Common myeloid progenitor, CD34-positive (primary cell): ENCODE measurements around the gene CENPN.

Source experiments
- CTCF ChIA-PET: fragments of 350-600 bp; sonication (Branson Sonifier 250); formaldehyde crosslinking; loops from one replicate; lab custom pipeline; 2021; ENCODE audit warnings: antibody characterized with exemption; lab: Charles Lee
- POLR2A ChIA-PET: fragments of 350-600 bp; sonication (Branson Sonifier 250); formaldehyde crosslinking; loops from one replicate; lab custom pipeline; 2021; ENCODE audit warnings: antibody characterized with exemption; lab: Charles Lee
- DNase-seq, 3 donors: peaks; one replicate each; pipeline versions ENCODE4 v3.0.0 to v3.0.0-alpha.2; 2013
- H3K27ac ChIP-seq, 2 experiments: 1 replicate in 1 of 2; 2 replicates in 1 of 2; pipeline ENCODE4 v1.7.0; 2013; ENCODE audit warnings: inconsistent platforms in 2 of 2, low read length in 2 of 2, mild to moderate bottlenecking in 2 of 2, low read depth in 1 of 2, moderate library complexity in 1 of 2; ENCODE audit not compliant: severe bottlenecking in 2 of 2, insufficient read depth in 1 of 2, poor library complexity in 1 of 2
- H3K27me3 ChIP-seq, 5 experiments: replicated peaks in 2 of 5; 1 replicate in 3 of 5; 2 replicates in 2 of 5; pipeline versions ENCODE4 v1.6.1 to v1.7.0; 2013; ENCODE audit warnings: low read length in 4 of 5, mild to moderate bottlenecking in 2 of 5, moderate library complexity in 2 of 5, inconsistent platforms in 1 of 5; ENCODE audit not compliant: insufficient read depth in 5 of 5, control insufficient read depth in 4 of 5
- H3K36me3 ChIP-seq, 4 experiments: 1 replicate in 2 of 4; 2 replicates in 2 of 4; pipeline versions ENCODE4 v1.6.1 to v1.7.0; 2013; ENCODE audit warnings: low read length in 3 of 4, control low read depth in 1 of 4, mild to moderate bottlenecking in 1 of 4; ENCODE audit not compliant: control insufficient read depth in 4 of 4, insufficient read depth in 4 of 4
- H3K4me1 ChIP-seq, 4 experiments: 1 replicate in 3 of 4; 2 replicates in 1 of 4; pipeline versions ENCODE4 v1.6.1 to v1.7.1; 2013; ENCODE audit warnings: low read length in 3 of 4, mild to moderate bottlenecking in 3 of 4, control low read depth in 1 of 4, inconsistent platforms in 1 of 4, moderate library complexity in 1 of 4; ENCODE audit not compliant: control insufficient read depth in 4 of 4, insufficient read depth in 4 of 4; ENCODE audit errors: control extremely low read depth in 1 of 4
- H3K4me3 ChIP-seq, 7 experiments: 1 replicate in 4 of 7; 2 replicates in 3 of 7; pipeline versions ENCODE4 v1.5.1 to v1.7.0; 2013; ENCODE audit warnings: mild to moderate bottlenecking in 7 of 7, low read length in 6 of 7, moderate library complexity in 6 of 7, inconsistent platforms in 2 of 7, low read depth in 2 of 7, control low read depth in 1 of 7; ENCODE audit not compliant: insufficient read depth in 4 of 7, control insufficient read depth in 1 of 7; ENCODE audit errors: extremely low read depth in 1 of 7
- H3K9me3 ChIP-seq, 5 experiments: 1 replicate in 4 of 5; 2 replicates in 1 of 5; pipeline versions ENCODE4 v1.6.1 to v1.7.1; 2013; ENCODE audit warnings: low read length in 4 of 5, mild to moderate bottlenecking in 2 of 5, inconsistent platforms in 1 of 5, low read depth in 1 of 5, moderate library complexity in 1 of 5; ENCODE audit not compliant: control insufficient read depth in 4 of 5, insufficient read depth in 2 of 5; ENCODE audit errors: control extremely low read depth in 1 of 5
- WGBS: methylation state at CpG from one replicate; pipeline ENCODE4 v1.1.5; 2013; ENCODE audit not compliant: insufficient coverage; 5-methylcytosine and 5-hydroxymethylcytosine counted together

CENPN gene

DNA sequence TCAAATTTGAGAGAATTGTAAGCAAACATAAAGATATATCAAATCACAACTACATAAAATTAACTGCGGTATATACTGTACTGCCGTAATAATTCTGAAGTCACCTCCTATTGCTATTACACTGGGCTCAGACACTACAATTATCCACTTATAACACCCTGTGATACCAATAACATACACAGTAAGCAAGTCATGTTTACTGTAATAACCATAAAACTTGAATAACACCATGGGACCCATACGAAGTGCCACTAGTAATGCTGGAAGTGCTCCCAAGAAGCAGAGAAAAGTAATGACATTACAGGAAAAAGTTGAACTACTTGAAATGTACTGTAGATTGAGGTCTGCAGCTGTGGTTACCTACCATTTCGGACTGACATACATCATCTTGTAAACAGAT is 24.4 kb upstream of the CENPN start:
- ChIA-PET POLR2A (no interaction called here), CTCF (interaction anchor here (1.4 kb wide), 1 partner anchor 19 kb away, joined by 4 read pairs; no protein-coding TSS in a partner anchor)
- Histone ChIP-seq H3K4me3 (no peak overlapping the region), H3K36me3 (peaks cover 2 to 17% (median 13%) of the 10 kb centered on the region in 4 experiments), H3K4me1 (peaks cover 0 to 8% (median 5%) of the 10 kb centered on the region in 4 experiments), H3K9me3 (no peaks in the 10 kb centered on the region), H3K27ac (no peak overlapping the region), H3K27me3 (no peaks in the 10 kb centered on the region)
- DNase-seq, result no peak
- WGBS, result 67% methylated on average over 3 of the region's 4 CpGs

DNA sequence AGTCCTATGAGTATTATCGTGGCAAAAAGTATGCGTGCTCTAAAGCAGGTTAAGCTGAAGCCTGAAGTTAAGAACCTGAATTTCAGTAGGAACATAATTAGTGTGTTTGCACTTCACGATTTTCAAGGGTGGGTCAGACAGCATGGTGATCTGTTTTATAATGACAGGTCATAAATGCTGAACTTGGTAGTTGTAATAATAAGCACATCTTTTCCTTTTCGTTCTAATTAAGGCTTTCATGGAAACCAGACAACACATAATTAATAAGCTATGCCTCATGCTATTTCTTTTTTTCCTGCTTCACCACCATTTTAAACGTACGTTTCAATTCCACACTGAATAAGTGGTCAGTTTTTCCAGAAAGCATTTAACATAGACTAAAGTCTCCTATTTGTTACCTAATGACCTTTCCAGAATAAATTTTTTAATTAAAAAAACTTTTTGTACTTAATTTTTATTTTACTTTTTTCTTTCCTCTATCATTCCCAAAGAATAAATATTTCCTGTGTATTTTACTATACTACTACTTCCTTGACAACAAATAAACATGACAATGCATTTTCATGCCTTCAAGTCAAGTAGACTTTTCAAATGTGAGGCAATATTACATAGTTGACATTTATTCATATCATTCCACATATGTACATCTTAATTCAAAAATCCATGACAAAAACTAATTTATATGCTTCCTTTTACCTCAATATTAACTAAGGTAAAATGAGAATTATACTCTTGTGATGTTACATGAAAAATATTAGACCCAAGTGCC is 22.7 kb upstream of the CENPN start:
- H3K9me3 ChIP-seq, result no peaks in the 10 kb centered on the region
- ChIA-PET CTCF (interaction anchor here (1.2 to 1.4 kb wide), 3 partner anchors 9 to 17 kb away, joined by 3 to 4 read pairs (median 3); no protein-coding TSS in a partner anchor), POLR2A (no interaction called here)
- no peak overlapping the region for H3K4me3 ChIP-seq
- DNase-seq, result no peak
- no peak overlapping the region for H3K27ac ChIP-seq
- peaks cover 0 to 8% (median 5%) of the 10 kb centered on the region in 4 experiments for H3K4me1 ChIP-seq
- 100% methylated on average over 6 of the region's 6 CpGs for WGBS
- no peaks in the 10 kb centered on the region for H3K27me3 ChIP-seq
- H3K36me3 ChIP-seq, result peaks cover 2 to 16% (median 12%) of the 10 kb centered on the region in 4 experiments

- Histone ChIP-seq H3K36me3 (peaks cover under 1 to 11% (median 6%) of the 10 kb centered on the region in 4 experiments), H3K4me1 (peaks cover 0 to 8% (median 5%) of the 10 kb centered on the region in 4 experiments), H3K27me3 (no peaks in the 10 kb centered on the region), H3K9me3 (no peaks in the 10 kb centered on the region), H3K27ac (no peak overlapping the region), H3K4me3 (no peak overlapping the region)
- 18% methylated on average over 2 of the region's 2 CpGs for WGBS
- ChIA-PET POLR2A (no interaction called here), CTCF (interaction anchor here (1.2 kb wide), 2 partner anchors 11 to 19 kb away, joined by 6 to 8 read pairs; no protein-coding TSS in a partner anchor)
- DNase-seq, result no peak
These were observed 21.4 kb upstream of the CENPN start for GRCh38 chr16:80985611-80986010.

- CTCF ChIA-PET, result interaction anchor here (1.2 kb wide), 1 partner anchor 11 kb away, joined by 3 read pairs; no protein-coding TSS in a partner anchor
These were observed 20.5 kb upstream of the CENPN start for GRCh38 chr16:80986557-80986956.

DNA sequence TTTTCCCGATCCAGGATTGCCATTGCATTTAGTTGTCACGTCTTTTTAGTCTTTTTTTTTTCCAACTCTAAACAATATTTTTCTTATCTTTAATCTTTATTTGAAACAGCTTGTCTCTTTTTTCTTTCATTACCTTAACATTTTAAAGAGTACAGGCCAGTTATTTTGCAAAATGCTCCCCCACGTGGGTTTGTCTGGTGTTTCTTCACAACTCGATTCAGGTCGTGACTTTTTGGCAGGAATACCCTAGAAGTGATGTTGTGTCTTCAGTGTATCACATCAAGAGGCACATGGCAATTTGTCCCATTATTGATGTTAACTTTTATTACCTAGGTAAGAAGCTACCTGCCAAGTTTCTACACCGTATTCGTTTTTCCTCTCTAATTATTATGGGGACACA is 18.3 kb upstream of the CENPN start:
- Histone ChIP-seq H3K4me1 (peaks cover 0 to 8% (median 5%) of the 10 kb centered on the region in 4 experiments), H3K4me3 (no peak overlapping the region), H3K36me3 (peaks cover 0 to 17% (median 10%) of the 10 kb centered on the region in 4 experiments), H3K27me3 (no peaks in the 10 kb centered on the region), H3K9me3 (no peaks in the 10 kb centered on the region), H3K27ac (no peak overlapping the region)
- ChIA-PET POLR2A (no interaction called here), CTCF (interaction anchor here (2.1 to 3.3 kb wide), 2 partner anchors 14 to 16 kb away, joined by 7 to 12 read pairs; no protein-coding TSS in a partner anchor)
- DNase-seq, result no peak
- WGBS, result 80% methylated on average over 5 of the region's 7 CpGs

More at GRCh38 chr16:80986557-80986956, 20.5 kb upstream of the CENPN start:
- H3K4me3 ChIP-seq, result no peak overlapping the region
- DNase-seq, result no peak
- peaks cover 0 to 14% (median 8%) of the 10 kb centered on the region in 4 experiments for H3K36me3 ChIP-seq
- H3K4me1 ChIP-seq, result peaks cover 0 to 8% (median 5%) of the 10 kb centered on the region in 4 experiments
- no peak overlapping the region for H3K27ac ChIP-seq
- no peaks in the 10 kb centered on the region for H3K27me3 ChIP-seq
- 92% methylated on average over 2 of the region's 2 CpGs for WGBS
- POLR2A ChIA-PET, result interaction anchor here (1.4 kb wide), 1 partner anchor 18 kb away, joined by 3 read pairs; no protein-coding TSS in a partner anchor
- H3K9me3 ChIP-seq, result no peaks in the 10 kb centered on the region

DNA sequence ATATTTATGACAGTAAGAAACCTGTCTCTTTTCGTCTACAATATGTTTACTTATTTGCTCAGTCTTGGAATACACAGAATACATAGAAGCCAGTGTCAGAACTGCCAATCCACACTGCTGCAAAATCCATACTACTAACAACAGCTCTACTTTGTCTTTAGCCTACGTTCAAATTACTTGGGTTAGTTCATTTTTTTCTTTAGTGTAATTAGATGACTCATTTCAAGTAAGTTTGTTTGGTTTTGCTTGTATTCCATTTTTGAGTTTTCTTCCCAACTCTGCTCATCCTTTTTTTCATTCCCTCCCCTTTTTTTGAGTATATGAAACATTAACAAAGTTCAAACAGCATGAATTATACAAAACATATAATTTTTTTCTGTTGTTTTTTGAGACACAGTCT is 17.2 kb upstream of the CENPN start:
- ChIA-PET POLR2A (no interaction called here), CTCF (interaction anchor here (3.3 kb wide), 1 partner anchor 15 kb away, joined by 12 read pairs; no protein-coding TSS in a partner anchor)
- H3K27ac ChIP-seq, result no peak overlapping the region
- H3K9me3 ChIP-seq, result no peaks in the 10 kb centered on the region
- H3K27me3 ChIP-seq, result no peaks in the 10 kb centered on the region
- peaks cover 0 to 8% (median 5%) of the 10 kb centered on the region in 4 experiments for H3K4me1 ChIP-seq
- no CpG with 5 or more reads among the region's 2 CpGs for WGBS
- H3K36me3 ChIP-seq, result peaks cover 0 to 17% (median 10%) of the 10 kb centered on the region in 4 experiments
- DNase-seq, result no peak
- H3K4me3 ChIP-seq, result no peak overlapping the region

DNA sequence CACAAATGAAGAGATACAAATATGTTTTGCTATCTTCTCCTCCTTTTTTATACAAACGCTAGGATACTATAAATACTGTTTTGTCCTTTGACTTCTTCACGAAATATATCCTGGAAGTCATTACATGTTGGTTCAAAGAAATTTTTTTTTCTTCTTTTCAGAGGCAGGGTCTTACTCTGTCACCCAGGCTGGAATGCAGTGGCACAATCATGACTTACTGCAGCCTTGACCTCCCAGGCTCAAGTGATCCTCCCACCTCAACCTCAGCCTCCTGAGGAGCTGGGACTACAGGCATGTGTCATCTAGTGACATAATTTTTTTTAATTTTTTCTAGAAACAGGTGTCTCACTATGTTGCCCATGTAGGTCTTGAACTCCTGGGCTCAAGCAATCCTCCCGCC is 16.4 kb upstream of the CENPN start:
- 100% methylated on average over 2 of the region's 3 CpGs for WGBS
- Histone ChIP-seq H3K4me3 (no peak overlapping the region), H3K9me3 (no peaks in the 10 kb centered on the region), H3K4me1 (peaks cover 0 to 6% (median 3%) of the 10 kb centered on the region in 4 experiments), H3K27ac (no peak overlapping the region), H3K27me3 (no peaks in the 10 kb centered on the region), H3K36me3 (peaks cover 0 to 18% (median 8%) of the 10 kb centered on the region in 4 experiments)
- ChIA-PET CTCF (interaction anchor here (3.3 kb wide), 1 partner anchor 14 kb away, joined by 12 read pairs; no protein-coding TSS in a partner anchor), POLR2A (no interaction called here)
- DNase-seq, result no peak
